ENCODE results near the gene PTPRT.

DNA sequence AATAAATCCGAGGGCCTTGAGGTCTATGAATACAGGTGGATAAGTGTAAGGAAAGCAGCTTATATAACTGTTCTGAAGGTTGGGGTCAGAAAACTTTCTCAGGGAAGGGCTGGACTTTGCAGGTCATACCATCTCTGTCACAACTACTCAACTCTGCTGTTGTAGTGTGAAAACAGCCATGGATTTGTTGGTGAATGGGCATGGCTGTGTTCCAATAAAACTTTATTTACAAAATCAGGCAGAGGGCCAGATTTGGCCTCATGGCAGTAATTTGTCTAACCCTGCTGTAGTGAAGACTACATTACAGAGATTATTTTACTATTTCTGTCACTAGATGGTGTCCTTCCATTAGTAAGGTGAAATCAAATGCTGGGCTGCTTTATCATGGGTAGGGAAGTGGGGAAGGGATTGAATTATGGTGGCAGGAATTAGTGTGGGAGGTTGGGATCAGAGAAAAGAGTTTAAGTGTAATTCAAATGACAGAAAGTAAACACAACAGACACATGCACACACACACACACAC lies 1161.9 kb downstream of the PTPRT start:
- TF ChIP-seq, protein P1, sequence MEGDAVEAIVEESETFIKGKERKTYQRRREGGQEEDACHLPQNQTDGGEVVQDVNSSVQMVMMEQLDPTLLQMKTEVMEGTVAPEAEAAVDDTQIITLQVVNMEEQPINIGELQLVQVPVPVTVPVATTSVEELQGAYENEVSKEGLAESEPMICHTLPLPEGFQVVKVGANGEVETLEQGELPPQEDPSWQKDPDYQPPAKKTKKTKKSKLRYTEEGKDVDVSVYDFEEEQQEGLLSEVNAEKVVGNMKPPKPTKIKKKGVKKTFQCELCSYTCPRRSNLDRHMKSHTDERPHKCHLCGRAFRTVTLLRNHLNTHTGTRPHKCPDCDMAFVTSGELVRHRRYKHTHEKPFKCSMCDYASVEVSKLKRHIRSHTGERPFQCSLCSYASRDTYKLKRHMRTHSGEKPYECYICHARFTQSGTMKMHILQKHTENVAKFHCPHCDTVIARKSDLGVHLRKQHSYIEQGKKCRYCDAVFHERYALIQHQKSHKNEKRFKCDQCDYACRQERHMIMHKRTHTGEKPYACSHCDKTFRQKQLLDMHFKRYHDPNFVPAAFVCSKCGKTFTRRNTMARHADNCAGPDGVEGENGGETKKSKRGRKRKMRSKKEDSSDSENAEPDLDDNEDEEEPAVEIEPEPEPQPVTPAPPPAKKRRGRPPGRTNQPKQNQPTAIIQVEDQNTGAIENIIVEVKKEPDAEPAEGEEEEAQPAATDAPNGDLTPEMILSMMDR (IDR thresholded peaks at IDR 0.05) = no peak
- TF ChIP-seq POLR2AphosphoS5 (IDR thresholded peaks at IDR 0.05) = no peak

All from transverse colon (tissue), 4 donors.